ENCODE results near the gene ENOPH1.

Gene ENOPH1

GRCh38 chr4:82500435-82501153 lies 70.2 kb downstream of the ENOPH1 start:
- Histone ChIP-seq H3K36me3 (ENCODE audit: insufficient read depth, low read length) (no peaks in the 10 kb centered on the region), H3K4me2 (ENCODE audit: low read depth, low read length, poor library complexity, severe bottlenecking) (no peak overlapping the region), H3K79me2 (ENCODE audit: insufficient read depth, low read length) (no peaks in the 10 kb centered on the region), H3K27me3 (ENCODE audit: insufficient read depth, low read length, poor library complexity, severe bottlenecking) (no peaks in the 10 kb centered on the region), H3K9ac (ENCODE audit: low read depth, low read length, poor library complexity, severe bottlenecking) (no peak overlapping the region), H3K9me2 (replicated peaks; ENCODE audit: low read depth, low read length) (no peaks in the 10 kb centered on the region), H4K20me1 (ENCODE audit: insufficient read depth, low read length, poor library complexity, severe bottlenecking) (no peaks in the 10 kb centered on the region), H3K4me3 (ENCODE audit: low read length, poor library complexity, severe bottlenecking) (no peak overlapping the region), H3K4me1 (ENCODE audit: insufficient read depth, low read length, poor library complexity, severe bottlenecking) (no peaks in the 10 kb centered on the region), H3F3A (ENCODE audit: low read depth) (no peaks in the 10 kb centered on the region), H2AFZ (ENCODE audit: low read length) (0 out of 2 replicates have a peak overlapping the region, but pooled peaks have one; percentile 13), H3K9me3 (ENCODE audit: insufficient read depth, low read depth, low read length) (no peaks in the 10 kb centered on the region)
- TF ChIP-seq EZH2phosphoT487 (IDR thresholded peaks at IDR 0.05; ENCODE audit: borderline replicate concordance) = no peak
- TF ChIP-seq CTCF (conservative IDR thresholded peaks at IDR 0.05; ENCODE audit: low read length) = no peak

GRCh38 chr4:82501154-82501442 lies 70.7 kb downstream of the ENOPH1 start:
- Histone ChIP-seq H3F3A (ENCODE audit: low read depth) (no peaks in the 10 kb centered on the region), H3K9me2 (replicated peaks; ENCODE audit: low read depth, low read length) (no peaks in the 10 kb centered on the region), H3K4me3 (ENCODE audit: low read length, poor library complexity, severe bottlenecking) (no peak overlapping the region), H3K9ac (ENCODE audit: low read depth, low read length, poor library complexity, severe bottlenecking) (no peak overlapping the region), H3K4me2 (ENCODE audit: low read depth, low read length, poor library complexity, severe bottlenecking) (no peak overlapping the region), H2AFZ (ENCODE audit: low read length) (no peak overlapping the region), H3K9me3 (ENCODE audit: insufficient read depth, low read depth, low read length) (no peaks in the 10 kb centered on the region), H3K36me3 (ENCODE audit: insufficient read depth, low read length) (no peaks in the 10 kb centered on the region), H3K79me2 (ENCODE audit: insufficient read depth, low read length) (no peaks in the 10 kb centered on the region), H3K4me1 (ENCODE audit: insufficient read depth, low read length, poor library complexity, severe bottlenecking) (no peaks in the 10 kb centered on the region), H4K20me1 (ENCODE audit: insufficient read depth, low read length, poor library complexity, severe bottlenecking) (no peaks in the 10 kb centered on the region), H3K27me3 (ENCODE audit: insufficient read depth, low read length, poor library complexity, severe bottlenecking) (no peaks in the 10 kb centered on the region)
- TF ChIP-seq CTCF (conservative IDR thresholded peaks at IDR 0.05; ENCODE audit: low read length) (no peak), EZH2phosphoT487 (IDR thresholded peaks at IDR 0.05; ENCODE audit: borderline replicate concordance) (no peak)

GRCh38 chr4:82508011-82508410 lies 77.6 kb downstream of the ENOPH1 start:
- Histone ChIP-seq H3K9ac (ENCODE audit: low read depth, low read length, poor library complexity, severe bottlenecking) (no peak overlapping the region), H3K27me3 (ENCODE audit: insufficient read depth, low read length, poor library complexity, severe bottlenecking) (no peaks in the 10 kb centered on the region), H3K9me2 (replicated peaks; ENCODE audit: low read depth, low read length) (no peaks in the 10 kb centered on the region), H2AFZ (ENCODE audit: low read length) (no peak overlapping the region), H3K4me2 (ENCODE audit: low read depth, low read length, poor library complexity, severe bottlenecking) (no peak overlapping the region), H3K9me3 (ENCODE audit: insufficient read depth, low read depth, low read length) (no peaks in the 10 kb centered on the region), H3K79me2 (ENCODE audit: insufficient read depth, low read length) (no peaks in the 10 kb centered on the region), H3K36me3 (ENCODE audit: insufficient read depth, low read length) (no peaks in the 10 kb centered on the region), H3K4me1 (ENCODE audit: insufficient read depth, low read length, poor library complexity, severe bottlenecking) (no peaks in the 10 kb centered on the region), H4K20me1 (ENCODE audit: insufficient read depth, low read length, poor library complexity, severe bottlenecking) (no peaks in the 10 kb centered on the region), H3F3A (ENCODE audit: low read depth) (no peaks in the 10 kb centered on the region), H3K4me3 (ENCODE audit: low read length, poor library complexity, severe bottlenecking) (no peak overlapping the region)
- TF ChIP-seq EZH2phosphoT487 (IDR thresholded peaks at IDR 0.05; ENCODE audit: borderline replicate concordance) (no peak), CTCF (conservative IDR thresholded peaks at IDR 0.05; ENCODE audit: low read length) (no peak)

All from Loucy (cell line).